Coronary artery (tissue), 2 donors: Measurements from ENCODE around the gene RNASEH2A.

Source experiments
- DNase-seq: peaks from one replicate; pipeline ENCODE4 v3.0.0-alpha.2; 2017; ENCODE audit warnings: low spot score
- H3K27ac ChIP-seq, 2 donors: fragments of 200-600 bp; sonication (generic); one replicate each; pipeline ENCODE4 v1.5.1; 2016 to 2019
- H3K4me3 ChIP-seq: fragments of 200-600 bp; sonication (generic); 2 replicates; pipeline ENCODE4 v1.5.1; 2016; ENCODE audit warnings: mild to moderate bottlenecking, moderate library complexity
- CTCF ChIP-seq: fragments of 200-600 bp; sonication (generic); IDR thresholded peaks from one replicate; pipeline ENCODE4 v1.5.1; 2019; ENCODE audit warnings: antibody characterized with exemption

RNASEH2A gene

GRCh38 chr19:12821761-12822160 is 15.4 kb downstream of the RNASEH2A start:
- Histone ChIP-seq H3K4me3 (no peak overlapping the region), H3K27ac (no peak overlapping the region)
- TF ChIP-seq CTCF, result no peak
- DNase-seq, result no peak

GRCh38 chr19:12825254-12826131 is 19.1 kb downstream of the RNASEH2A start:
- no peak overlapping the region for H3K4me3 ChIP-seq
- no peak overlapping the region for H3K27ac ChIP-seq
- TF ChIP-seq CTCF, result no peak
- no peak for DNase-seq

- no peak for TF ChIP-seq CTCF
- no peak for DNase-seq
- H3K4me3 ChIP-seq, result no peak overlapping the region
These were observed 22.1 kb downstream of the RNASEH2A start for GRCh38 chr19:12828494-12828893.

GRCh38 chr19:12833418-12833737 is 27.0 kb downstream of the RNASEH2A start:
- peak overlapping the region; percentile 65 for H3K4me3 ChIP-seq
- DNase-seq, result no peak
- no peak overlapping the region for H3K27ac ChIP-seq
- TF ChIP-seq CTCF, result no peak

More at GRCh38 chr19:12828494-12828893, 22.1 kb downstream of the RNASEH2A start:
- no peak overlapping the region for H3K27ac ChIP-seq

- TF ChIP-seq CTCF, result no peak
- peak overlapping the region; percentile 65 for H3K4me3 ChIP-seq
- no peak for DNase-seq
- H3K27ac ChIP-seq, result no peak overlapping the region
These were observed 27.6 kb downstream of the RNASEH2A start for GRCh38 chr19:12833738-12834565.

- Histone ChIP-seq H3K4me3 (peak within 1 kb of the TSS; percentile 65), H3K27ac (no peak within 1 kb of the TSS)
- no peak for TF ChIP-seq CTCF
- no peak for DNase-seq
These were observed 28.2 kb downstream of the RNASEH2A start, which contains the start of gene RTBDN for GRCh38 chr19:12834566-12834943. Gene RTBDN, minus strand, starts transcription at chr19:12834579. Its CDS starts 4,600 bp downstream, at chr19:12829979.
